Peyer's patch (tissue), 4 donors: ENCODE measurements around the gene CACNG4.

Source experiments
- POLR2A ChIP-seq, 2 donors: fragments of 450-650 bp; IDR thresholded peaks; one replicate each; pipeline ENCODE4 v1.5.1; 2017; ENCODE audit warnings: antibody characterized with exemption in 2 of 2, mild to moderate bottlenecking in 2 of 2, moderate library complexity in 2 of 2
- TF ChIP-seq, protein P1 (sequence below), 6 experiments: fragments of 450-650 bp in 4 of 6; fragments of 200-600 bp in 2 of 6; sonication (generic) in 1 of 6; IDR thresholded peaks; one replicate each; pipeline ENCODE4 v1.5.1; 2017 to 2019; ENCODE audit warnings: antibody characterized with exemption in 6 of 6, mild to moderate bottlenecking in 3 of 6, moderate library complexity in 1 of 6

DNA sequence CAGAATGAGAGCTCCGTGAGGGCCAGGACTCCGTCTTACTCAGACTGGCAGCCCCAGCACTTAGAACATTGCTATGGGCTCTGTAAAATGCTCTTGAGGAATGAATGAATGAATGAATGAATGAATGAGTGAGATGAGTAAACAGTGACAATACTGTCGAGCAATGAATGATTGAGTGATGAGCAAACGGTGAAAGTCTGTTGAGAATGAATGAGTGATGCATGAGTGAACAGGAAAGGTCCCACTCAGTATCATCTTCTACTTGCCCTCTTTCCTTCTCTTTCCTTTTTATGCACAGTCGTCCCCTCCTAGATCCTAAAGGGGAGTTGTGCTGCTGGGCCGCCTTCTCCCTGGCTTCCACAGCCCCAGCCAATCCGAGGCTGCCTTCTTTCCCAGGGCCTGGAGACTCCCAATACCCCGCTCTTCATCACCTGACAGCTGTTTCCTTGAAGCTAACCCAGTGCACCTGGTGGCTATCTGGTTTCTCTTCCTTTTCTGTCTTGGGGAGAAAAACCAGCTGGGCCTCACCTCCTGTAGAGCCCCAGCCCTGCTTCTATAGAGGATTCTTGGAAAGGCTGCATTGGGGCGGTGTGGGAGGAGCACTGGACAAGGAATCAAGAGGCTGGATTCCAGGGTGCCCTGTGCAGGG, 47.1 kb downstream of the CACNG4 start:
- TF ChIP-seq POLR2A (IDR thresholded peaks at IDR 0.05) = no peak
- TF ChIP-seq, protein P1, sequence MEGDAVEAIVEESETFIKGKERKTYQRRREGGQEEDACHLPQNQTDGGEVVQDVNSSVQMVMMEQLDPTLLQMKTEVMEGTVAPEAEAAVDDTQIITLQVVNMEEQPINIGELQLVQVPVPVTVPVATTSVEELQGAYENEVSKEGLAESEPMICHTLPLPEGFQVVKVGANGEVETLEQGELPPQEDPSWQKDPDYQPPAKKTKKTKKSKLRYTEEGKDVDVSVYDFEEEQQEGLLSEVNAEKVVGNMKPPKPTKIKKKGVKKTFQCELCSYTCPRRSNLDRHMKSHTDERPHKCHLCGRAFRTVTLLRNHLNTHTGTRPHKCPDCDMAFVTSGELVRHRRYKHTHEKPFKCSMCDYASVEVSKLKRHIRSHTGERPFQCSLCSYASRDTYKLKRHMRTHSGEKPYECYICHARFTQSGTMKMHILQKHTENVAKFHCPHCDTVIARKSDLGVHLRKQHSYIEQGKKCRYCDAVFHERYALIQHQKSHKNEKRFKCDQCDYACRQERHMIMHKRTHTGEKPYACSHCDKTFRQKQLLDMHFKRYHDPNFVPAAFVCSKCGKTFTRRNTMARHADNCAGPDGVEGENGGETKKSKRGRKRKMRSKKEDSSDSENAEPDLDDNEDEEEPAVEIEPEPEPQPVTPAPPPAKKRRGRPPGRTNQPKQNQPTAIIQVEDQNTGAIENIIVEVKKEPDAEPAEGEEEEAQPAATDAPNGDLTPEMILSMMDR (IDR thresholded peaks at IDR 0.05) = no peak
